ENCODE results near the gene RSRC1.

DNA sequence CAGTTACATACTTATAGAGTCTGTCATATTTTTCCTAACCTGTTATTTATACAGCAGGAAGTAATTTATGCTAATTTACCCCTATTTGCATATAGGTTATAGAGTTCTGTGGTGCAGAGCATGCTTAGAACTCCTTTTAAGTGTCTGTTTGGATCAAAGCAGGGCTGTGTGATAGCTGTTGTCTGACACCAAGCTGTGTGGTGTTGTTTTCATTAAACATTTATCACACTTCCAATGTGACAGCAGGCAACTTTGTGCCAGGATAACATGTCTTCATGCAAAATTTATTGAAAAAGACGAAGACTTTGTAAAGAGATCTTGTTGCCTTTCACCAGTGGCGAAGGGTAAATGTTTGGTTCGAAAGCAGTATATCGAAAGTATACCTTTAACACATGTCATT, 100.2 kb downstream of the RSRC1 start:
- no peak for TF ChIP-seq POLR2A (IDR thresholded peaks at IDR 0.05)
- TF ChIP-seq, protein P1, sequence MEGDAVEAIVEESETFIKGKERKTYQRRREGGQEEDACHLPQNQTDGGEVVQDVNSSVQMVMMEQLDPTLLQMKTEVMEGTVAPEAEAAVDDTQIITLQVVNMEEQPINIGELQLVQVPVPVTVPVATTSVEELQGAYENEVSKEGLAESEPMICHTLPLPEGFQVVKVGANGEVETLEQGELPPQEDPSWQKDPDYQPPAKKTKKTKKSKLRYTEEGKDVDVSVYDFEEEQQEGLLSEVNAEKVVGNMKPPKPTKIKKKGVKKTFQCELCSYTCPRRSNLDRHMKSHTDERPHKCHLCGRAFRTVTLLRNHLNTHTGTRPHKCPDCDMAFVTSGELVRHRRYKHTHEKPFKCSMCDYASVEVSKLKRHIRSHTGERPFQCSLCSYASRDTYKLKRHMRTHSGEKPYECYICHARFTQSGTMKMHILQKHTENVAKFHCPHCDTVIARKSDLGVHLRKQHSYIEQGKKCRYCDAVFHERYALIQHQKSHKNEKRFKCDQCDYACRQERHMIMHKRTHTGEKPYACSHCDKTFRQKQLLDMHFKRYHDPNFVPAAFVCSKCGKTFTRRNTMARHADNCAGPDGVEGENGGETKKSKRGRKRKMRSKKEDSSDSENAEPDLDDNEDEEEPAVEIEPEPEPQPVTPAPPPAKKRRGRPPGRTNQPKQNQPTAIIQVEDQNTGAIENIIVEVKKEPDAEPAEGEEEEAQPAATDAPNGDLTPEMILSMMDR (IDR thresholded peaks at IDR 0.05 in 8 of 11, conservative IDR thresholded peaks at IDR 0.05 in 3 of 11) = no peak

Measured in spleen (tissue), 7 donors.